Thyroid gland (tissue), 4 donors: ENCODE measurements around the gene CFAP251.

Experiments
- POLR2A ChIP-seq, 2 donors: fragments of 450-650 bp; IDR thresholded peaks; one replicate each; pipeline ENCODE4 v1.6.1; 2017; ENCODE audit warnings: antibody characterized with exemption in 2 of 2, mild to moderate bottlenecking in 2 of 2, moderate library complexity in 1 of 2
- TF ChIP-seq, protein P1 (sequence below), 6 experiments: fragments of 200-600 bp in 3 of 6; fragments of 450-650 bp in 3 of 6; sonication (generic) in 3 of 6; IDR thresholded peaks; one replicate each; pipeline ENCODE4 v1.5.1; 2016 to 2019; ENCODE audit warnings: antibody characterized with exemption in 6 of 6, mild to moderate bottlenecking in 2 of 6, inconsistent platforms in 1 of 6, moderate library complexity in 1 of 6

DNA sequence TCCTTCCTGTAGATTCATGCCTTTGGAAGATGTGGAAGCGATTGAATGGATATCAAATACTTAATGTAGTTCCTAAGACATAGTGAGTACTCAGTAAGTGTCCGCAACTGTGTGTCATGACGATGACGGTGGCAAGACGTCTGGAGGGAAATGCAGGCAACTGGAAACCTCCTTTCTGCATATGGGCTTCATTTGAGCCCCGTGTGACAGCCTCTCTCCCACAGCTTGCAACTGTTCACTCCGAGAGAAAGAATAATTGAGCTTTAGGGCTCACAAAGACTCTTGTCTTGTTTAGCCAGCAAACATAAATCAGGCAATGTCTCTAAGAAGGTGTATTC, 6.9 kb downstream of the CFAP251 start:
- TF ChIP-seq, protein P1, sequence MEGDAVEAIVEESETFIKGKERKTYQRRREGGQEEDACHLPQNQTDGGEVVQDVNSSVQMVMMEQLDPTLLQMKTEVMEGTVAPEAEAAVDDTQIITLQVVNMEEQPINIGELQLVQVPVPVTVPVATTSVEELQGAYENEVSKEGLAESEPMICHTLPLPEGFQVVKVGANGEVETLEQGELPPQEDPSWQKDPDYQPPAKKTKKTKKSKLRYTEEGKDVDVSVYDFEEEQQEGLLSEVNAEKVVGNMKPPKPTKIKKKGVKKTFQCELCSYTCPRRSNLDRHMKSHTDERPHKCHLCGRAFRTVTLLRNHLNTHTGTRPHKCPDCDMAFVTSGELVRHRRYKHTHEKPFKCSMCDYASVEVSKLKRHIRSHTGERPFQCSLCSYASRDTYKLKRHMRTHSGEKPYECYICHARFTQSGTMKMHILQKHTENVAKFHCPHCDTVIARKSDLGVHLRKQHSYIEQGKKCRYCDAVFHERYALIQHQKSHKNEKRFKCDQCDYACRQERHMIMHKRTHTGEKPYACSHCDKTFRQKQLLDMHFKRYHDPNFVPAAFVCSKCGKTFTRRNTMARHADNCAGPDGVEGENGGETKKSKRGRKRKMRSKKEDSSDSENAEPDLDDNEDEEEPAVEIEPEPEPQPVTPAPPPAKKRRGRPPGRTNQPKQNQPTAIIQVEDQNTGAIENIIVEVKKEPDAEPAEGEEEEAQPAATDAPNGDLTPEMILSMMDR (IDR thresholded peaks at IDR 0.05): no peak
- TF ChIP-seq POLR2A (IDR thresholded peaks at IDR 0.05): no peak
